D341Med (cell line): ENCODE measurements around the gene HORMAD2.

Experiments
- DNase-seq: peaks from one replicate; pipeline ENCODE4 v3.0.0; 2012; ENCODE audit warnings: low spot score

Gene HORMAD2, protein sequence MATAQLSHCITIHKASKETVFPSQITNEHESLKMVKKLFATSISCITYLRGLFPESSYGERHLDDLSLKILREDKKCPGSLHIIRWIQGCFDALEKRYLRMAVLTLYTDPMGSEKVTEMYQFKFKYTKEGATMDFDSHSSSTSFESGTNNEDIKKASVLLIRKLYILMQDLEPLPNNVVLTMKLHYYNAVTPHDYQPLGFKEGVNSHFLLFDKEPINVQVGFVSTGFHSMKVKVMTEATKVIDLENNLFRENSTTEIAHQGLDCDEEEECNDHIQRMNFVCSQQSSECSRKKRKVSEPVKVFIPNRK

GRCh38 chr22:30079952-30080533, at the start of gene HORMAD2:
Gene HORMAD2, plus strand, starts transcription at chr22:30080464. Its CDS starts 13,489 bp downstream, at chr22:30093953.
- DNase-seq = peak; percentile 23

- DNase-seq = no peak
Measured at GRCh38 chr22:30031328-30031727, 48.9 kb upstream of the HORMAD2 start.

DNA sequence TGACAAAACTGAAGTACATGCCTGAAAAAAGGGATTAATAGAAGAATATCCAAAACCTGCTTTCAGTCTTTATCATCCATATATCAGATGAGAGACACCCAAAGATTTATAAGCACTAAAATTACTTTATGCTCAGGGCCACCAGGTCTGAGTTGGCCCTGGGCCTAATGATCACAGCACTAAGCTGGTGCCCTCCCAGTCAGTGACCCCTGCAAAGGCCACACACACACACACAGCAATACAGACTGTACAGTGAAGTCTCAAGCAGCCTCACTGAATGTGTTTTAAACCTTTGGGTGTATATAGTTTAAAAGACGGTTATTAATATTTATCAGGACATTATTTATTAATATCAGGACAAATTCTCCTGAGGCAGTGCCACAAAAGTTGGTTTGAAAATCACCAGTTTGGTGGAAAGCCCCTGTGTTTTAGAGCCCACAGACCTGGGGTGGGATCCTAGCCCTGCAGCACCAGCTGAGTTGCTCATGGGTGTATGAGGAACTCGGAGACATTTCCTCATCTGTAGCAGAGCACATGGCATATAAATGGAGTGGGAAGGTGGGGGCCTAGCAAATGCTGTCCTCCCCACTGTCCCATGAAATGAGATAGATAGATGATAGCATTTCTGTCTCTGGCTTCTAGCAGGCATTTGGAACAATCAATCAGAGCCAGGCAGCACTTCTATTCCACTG, 48.4 kb upstream of the HORMAD2 start:
- DNase-seq = no peak

DNA sequence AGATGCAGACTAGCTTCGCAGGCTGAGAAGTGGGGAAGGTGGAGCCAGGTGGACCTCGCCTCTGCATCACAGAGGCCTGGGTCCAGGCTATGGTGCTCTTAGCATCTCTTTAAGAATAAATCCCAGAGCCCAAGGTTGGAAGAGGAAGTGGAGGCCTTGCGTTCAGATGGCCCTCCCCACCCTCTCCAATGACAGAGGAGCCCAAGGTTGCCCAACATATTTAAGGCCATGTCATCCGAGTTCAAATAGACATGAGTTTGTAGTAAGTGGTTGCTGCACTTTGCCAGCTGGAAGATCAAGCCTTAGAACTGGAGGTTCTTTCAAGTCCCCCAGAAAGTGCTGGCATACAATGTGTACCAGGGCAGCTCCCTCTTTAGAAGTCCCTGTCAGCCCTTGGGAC, 47.1 kb upstream of the HORMAD2 start:
- no peak for DNase-seq

DNA sequence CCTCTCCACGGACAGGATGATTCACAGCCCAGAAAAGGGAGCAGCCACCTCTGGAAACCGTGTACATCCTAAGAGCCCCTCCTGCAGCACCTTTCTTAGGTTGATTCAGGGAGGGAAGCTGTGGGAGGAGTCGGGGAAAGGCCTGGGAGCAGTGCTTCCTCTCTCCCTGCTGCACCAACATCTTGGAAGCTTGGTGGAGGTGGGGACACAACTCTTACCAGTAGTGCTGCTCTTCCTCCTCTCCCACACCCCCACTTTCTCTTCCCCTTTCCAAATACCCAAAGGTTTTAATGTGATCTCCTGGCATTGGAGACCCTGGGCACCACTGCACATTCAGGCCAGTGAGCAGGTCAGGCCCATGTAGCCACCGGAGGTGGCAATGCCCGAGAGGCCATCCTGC, 46.4 kb upstream of the HORMAD2 start:
- DNase-seq = no peak

GRCh38 chr22:30036656-30037055, 43.6 kb upstream of the HORMAD2 start:
- no peak for DNase-seq

DNA sequence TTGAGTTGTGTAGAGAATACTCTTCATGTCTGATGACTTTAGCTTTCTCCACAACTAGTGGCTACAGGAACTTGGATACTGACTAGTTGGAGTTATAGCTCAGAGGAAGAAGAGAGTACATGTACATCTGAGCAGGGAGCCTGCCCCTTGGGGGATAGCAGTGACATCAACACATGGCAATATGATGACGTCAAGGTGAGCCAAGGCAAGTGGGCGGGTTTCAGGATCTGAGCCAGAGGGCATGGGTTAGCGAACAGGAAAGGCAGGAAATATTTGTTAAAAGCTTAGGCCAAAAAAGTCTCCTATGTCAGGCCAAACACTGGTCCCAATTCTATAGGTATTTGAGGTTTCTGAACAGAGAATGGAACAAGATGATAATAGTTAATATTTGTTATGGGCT, 42.0 kb upstream of the HORMAD2 start:
- no peak for DNase-seq

GRCh38 chr22:30040499-30041260, 39.6 kb upstream of the HORMAD2 start:
- no peak for DNase-seq

- no peak for DNase-seq
Measured at GRCh38 chr22:30041475-30041874, 38.8 kb upstream of the HORMAD2 start.

DNA sequence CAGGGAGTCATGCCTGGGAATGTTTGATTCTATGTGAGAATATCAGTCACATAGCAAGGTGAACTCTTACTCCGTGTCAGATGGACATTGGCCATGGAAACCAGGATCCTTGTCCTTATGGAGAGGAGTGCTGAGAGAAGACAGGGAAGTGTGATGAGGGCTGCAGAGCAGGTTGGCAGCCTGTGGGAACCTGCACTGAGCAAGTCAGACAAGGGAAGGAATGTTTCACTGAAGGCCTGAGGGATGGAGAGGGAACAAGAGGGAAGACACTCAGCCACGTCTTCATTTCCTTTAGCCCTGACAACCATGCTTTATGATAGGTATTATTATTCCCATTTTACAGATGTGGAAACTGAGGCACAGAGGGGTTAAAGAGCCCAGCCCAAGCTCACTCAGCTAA, 38.4 kb upstream of the HORMAD2 start:
- DNase-seq = no peak

DNA sequence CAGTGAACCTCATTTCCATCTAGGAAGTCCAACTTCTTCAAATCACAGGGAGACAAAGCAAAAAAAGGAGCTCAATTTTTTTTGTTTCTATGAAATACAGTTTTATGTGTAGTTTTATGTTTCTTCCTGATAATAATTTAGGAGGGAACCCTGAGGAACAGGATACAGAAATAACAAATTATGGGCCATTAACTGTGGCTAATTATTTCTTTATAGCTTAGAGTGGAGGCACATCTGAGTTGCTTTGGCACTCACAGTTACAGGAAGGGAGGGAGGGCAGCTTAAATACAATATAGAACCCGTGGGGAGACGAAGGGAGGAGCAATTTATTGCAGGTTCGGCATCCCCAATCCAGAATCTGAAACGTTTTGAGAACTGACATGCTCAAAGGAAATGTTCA, 37.1 kb upstream of the HORMAD2 start:
- no peak for DNase-seq

GRCh38 chr22:30044369-30044768, 35.9 kb upstream of the HORMAD2 start:
- no peak for DNase-seq

- no peak for DNase-seq
Measured at GRCh38 chr22:30044881-30045493, 35.3 kb upstream of the HORMAD2 start.

DNA sequence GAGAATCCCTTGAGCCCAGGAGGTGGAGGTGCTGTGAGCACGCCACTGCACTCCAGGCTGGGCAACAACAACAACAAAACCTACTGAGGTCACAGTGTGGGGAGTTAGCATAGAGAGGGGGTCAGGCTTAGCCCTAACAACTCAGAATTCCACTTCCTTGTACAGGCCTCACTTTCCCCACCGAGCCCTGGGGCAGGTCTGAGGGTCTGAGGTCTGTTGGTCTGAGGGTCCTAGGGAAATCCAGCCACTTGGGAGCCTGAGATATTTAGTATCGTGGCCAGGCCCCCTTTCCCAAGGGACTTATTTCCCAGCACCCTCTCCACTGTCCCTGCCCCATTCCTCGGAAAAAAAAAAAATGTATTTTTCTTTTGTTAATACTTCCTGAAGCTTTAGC, 34.8 kb upstream of the HORMAD2 start:
- no peak for DNase-seq

DNA sequence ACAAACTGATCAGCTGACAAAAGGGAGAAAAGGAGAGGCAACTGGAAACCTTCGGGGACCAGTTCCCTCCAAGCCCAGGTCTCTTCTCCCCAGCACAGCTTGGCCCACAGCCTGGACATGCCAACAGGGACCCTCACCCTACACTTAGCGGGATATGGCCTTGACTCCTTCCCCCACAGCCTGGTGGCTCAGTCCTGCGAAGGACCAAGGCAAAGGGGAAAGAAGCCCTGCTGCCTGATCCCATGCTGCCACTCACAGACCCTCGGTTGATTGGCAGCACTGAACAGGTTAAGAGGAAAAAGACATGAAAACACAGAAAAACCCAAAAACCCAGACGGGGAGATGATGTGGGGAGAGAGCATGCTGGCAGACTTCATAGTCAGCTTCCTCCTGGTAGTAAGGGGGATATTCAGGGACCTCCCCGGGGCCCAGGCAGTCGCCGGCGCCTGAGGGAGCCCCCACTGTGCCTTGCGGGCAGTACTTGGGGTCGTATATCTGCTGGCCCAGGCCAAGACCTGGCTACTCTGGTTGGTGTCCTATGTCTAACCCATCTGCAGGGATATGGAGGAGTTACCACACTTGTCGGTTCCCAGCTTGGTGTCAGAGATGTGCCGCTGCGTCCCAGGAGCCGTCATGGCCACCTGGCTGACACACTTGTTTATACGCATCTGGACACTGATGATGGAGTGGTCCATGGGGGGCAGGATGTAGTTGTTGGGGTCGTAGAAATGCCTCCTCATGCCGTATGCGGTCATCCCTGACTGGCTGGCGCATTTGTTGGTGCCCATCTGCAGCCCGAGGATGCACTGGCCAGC, 34.2 kb upstream of the HORMAD2 start:
- no peak for DNase-seq

GRCh38 chr22:30046716-30047363, 33.4 kb upstream of the HORMAD2 start:
- DNase-seq = no peak

DNA sequence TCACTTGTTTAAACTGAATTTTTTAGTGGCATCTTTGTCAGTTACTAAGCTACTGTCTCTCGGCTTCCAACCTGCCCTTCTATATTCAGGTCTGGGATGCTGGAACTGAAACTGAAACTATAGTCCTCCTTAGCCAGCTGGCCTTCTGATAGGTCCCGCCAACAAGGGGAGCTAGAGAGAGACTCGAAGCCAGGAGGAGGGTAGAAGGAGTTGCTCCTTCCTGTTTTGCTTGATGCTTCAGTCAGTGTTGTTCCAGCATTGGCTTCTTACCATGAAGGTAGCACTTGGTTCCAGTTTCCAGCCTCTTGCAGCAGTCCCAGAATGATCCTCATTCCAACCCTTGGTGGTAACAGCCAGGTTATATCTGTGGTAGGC, 32.9 kb upstream of the HORMAD2 start:
- no peak for DNase-seq

GRCh38 chr22:30048681-30049080, 31.6 kb upstream of the HORMAD2 start:
- DNase-seq = no peak

- no peak for DNase-seq
Measured at GRCh38 chr22:30054067-30054763, 26.0 kb upstream of the HORMAD2 start.

- DNase-seq = no peak
Measured at GRCh38 chr22:30054764-30055069, 25.5 kb upstream of the HORMAD2 start.
